Measurements from ENCODE around the gene ST6GALNAC2.

Gene ST6GALNAC2

DNA sequence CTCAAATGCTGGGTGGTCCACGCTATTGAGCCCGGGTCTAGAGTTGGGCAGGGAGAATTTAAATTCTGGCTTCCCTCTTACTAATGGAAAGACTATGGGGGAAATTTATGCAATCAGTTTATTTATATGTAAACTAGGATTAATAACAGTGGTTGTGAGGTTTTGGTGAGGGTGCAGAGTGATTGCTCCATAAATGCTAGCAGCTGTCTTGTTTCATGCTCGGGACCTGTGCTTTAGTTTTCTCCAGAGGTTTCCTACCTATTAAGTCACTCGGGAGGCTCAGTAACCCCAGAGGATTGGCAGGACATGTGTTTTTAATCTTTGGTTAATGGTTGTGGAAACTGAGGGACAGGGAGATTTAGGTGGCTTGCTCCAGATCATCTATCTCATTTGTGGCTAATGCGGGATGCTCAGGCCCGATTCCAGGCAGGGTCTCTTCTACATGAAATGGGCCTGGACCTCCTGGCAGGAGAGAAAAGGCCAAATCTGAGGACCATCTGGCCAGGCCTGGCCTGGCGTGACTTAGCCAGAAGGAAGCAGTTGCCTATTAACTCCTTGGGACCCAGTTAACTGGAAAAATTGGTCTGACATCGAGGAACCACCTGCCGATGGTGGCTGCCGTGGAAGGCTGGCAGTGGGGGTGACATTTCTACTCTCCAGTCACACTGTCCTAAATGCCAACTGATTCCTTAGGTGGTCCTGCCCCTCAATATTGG lies 43.8 kb downstream of the ST6GALNAC2 start:
- Histone ChIP-seq H3K9me3 (ENCODE audit: control insufficient read depth in 2 of 2, low read length in 2 of 2) (no peaks in the 10 kb centered on the region), H3K9ac (ENCODE audit: low read depth in 1 of 2, low read length in 2 of 2) (no peak overlapping the region), H3K27me3 (ENCODE audit: control insufficient read depth in 2 of 2, insufficient read depth in 2 of 2, low read length in 2 of 2) (peaks cover 16 to 40% of the 10 kb centered on the region in 2 donors), H3K4me3 (ENCODE audit: low read length in 2 of 2) (no peak overlapping the region), H3K27ac (ENCODE audit: low read depth in 2 of 2, low read length in 2 of 2) (peak overlapping the region in 1 of 2 donors; percentile 25), H3K36me3 (ENCODE audit: control insufficient read depth in 2 of 2, insufficient read depth in 2 of 2, low read length in 2 of 2) (no peaks in the 10 kb centered on the region), H3K4me1 (ENCODE audit: control insufficient read depth in 2 of 2, insufficient read depth in 2 of 2, low read length in 2 of 2) (peaks cover 15 to 20% of the 10 kb centered on the region in 2 donors)

DNA sequence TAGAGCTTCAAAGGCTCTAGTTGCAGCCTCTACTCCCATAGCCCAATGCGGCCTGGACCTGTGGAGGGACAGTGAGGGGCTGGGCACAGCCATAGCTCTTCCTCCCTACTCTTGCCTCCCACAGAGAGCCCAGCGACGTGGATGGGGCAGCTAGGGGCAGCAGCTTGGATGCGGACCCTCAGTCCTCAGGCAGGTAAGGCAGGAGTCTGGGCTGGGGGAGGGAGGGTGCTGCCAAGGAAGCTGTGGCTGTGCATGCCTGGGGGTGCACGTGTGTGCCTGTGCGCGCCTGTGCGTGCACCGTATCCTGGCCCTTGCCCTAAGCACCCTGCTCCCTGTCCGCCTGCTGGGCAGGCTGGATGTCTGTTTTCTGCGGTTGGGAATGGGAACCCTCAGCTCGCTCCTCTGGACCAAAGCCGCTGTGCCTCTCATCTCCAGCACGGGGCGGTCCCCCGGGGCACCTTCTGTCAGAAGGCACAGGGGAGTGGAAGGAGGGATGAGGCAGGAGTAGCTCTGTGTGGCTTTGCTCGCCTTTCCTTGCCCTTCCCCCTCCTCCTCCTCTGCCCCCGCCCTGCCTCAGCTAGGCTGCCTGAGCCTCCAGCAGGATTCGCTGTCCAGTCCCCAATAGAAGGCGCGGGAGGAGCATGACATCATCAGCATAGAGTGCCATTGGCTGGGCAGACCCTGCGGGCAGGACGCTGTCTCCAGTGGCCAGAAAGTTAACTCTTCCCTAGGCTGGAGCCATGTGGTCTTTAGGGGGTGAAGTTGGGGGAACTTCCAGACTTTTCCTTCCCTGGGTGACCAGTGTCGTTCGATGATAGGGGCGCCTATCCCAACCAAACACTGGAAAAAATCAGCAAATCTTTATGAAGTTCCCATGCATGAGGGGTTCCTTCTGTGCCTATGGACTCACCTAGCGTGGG lies 45.0 kb downstream of the ST6GALNAC2 start:
- H3K4me1 ChIP-seq (ENCODE audit: control insufficient read depth in 2 of 2, insufficient read depth in 2 of 2, low read length in 2 of 2) = peaks cover 9 to 13% of the 10 kb centered on the region in 2 donors
- no peaks in the 10 kb centered on the region for H3K9me3 ChIP-seq (ENCODE audit: control insufficient read depth in 2 of 2, low read length in 2 of 2)
- H3K36me3 ChIP-seq (ENCODE audit: control insufficient read depth in 2 of 2, insufficient read depth in 2 of 2, low read length in 2 of 2) = no peaks in the 10 kb centered on the region
- H3K4me3 ChIP-seq (ENCODE audit: low read length in 2 of 2) = peak overlapping the region; percentile 55 to 74
- peak overlapping the region in 1 of 2 donors; percentile 63 for H3K27ac ChIP-seq (ENCODE audit: low read depth in 2 of 2, low read length in 2 of 2)
- peaks cover 23 to 37% of the 10 kb centered on the region in 2 donors for H3K27me3 ChIP-seq (ENCODE audit: control insufficient read depth in 2 of 2, insufficient read depth in 2 of 2, low read length in 2 of 2)
- peak overlapping the region; percentile 63 to 66 for H3K9ac ChIP-seq (ENCODE audit: low read depth in 1 of 2, low read length in 2 of 2)

DNA sequence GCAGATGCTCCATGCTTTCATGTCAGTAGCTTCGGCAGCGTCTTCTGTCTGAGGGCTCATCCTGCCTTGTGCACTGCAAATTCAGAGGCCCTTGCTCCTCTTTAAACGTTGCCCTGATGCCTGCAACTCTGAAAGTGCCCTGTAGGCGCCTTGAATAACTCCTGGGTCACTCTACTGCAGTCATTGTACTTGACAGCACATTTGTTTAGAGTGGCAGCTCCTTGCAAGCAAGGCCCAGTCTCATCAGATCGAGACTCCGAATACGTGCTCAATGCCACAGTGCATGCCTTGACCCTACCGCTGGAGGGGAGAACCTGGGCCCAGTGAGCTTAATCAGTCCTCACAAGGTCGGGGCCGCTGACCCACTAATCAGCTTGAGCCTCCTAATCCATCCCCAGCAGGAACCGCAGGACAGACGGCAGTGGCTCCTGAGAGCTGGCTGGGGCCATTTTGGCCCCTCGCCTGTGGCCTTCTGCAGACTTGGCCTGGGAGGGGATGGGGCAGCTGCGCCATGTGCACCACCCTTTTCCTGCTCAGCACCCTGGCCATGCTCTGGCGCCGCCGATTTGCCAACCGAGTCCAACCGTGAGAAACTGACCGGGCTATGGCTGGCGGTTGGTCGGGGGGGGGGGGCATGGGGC lies 45.9 kb downstream of the ST6GALNAC2 start, which contains the start of gene PRCD:
TSS of gene PRCD (plus strand) at position 414 of the 641 bp plus-strand sequence. CDS start at position 512, 98 bp downstream.
- H3K27me3 ChIP-seq (ENCODE audit: control insufficient read depth in 2 of 2, insufficient read depth in 2 of 2, low read length in 2 of 2) = peaks cover 23 to 31% of the 10 kb centered on the region in 2 donors
- peaks cover 12 to 13% of the 10 kb centered on the region in 2 donors for H3K4me1 ChIP-seq (ENCODE audit: control insufficient read depth in 2 of 2, insufficient read depth in 2 of 2, low read length in 2 of 2)
- no peaks in the 10 kb centered on the region for H3K36me3 ChIP-seq (ENCODE audit: control insufficient read depth in 2 of 2, insufficient read depth in 2 of 2, low read length in 2 of 2)
- H3K9me3 ChIP-seq (ENCODE audit: control insufficient read depth in 2 of 2, low read length in 2 of 2) = no peaks in the 10 kb centered on the region
- peak within 1 kb of the TSS in 1 of 2 donors; percentile 63 for H3K27ac ChIP-seq (ENCODE audit: low read depth in 2 of 2, low read length in 2 of 2)
- H3K9ac ChIP-seq (ENCODE audit: low read depth in 1 of 2, low read length in 2 of 2) = peak within 1 kb of the TSS; percentile 63 to 66
- H3K4me3 ChIP-seq (ENCODE audit: low read length in 2 of 2) = peak within 1 kb of the TSS; percentile 55 to 74

DNA sequence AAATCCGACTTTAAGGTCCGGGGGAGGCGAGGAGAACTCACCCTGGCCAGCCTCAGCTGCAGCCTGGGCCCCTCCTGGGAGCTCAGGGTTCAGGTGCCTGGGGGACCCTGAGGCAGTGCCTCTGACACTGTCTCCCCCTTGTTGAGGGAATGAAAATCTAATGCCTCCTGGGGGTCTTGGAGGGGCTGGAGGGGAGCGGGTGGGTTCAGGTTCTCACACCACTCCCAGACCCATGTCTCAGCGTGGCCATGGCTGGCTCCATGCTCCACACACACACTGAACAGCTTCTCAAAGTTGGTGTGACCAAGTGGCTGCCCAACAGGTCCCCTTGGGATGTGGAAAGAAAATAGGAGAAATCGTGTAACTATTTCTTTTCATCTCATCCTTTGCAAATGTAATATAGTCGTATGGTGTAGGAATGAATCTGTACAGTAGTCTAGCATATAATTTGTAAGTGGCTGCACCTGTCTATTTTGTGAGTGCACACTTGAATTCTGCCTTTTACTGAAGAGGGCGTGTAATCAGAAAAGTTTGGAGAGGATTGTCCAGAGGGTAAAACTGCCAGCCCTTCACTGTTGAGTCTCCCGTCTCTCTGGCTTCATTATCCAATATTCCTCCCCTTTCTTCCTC lies 46.6 kb downstream of the ST6GALNAC2 start:
- H3K27ac ChIP-seq (ENCODE audit: low read depth in 2 of 2, low read length in 2 of 2) = peak overlapping the region in 1 of 2 donors; percentile 48

DNA sequence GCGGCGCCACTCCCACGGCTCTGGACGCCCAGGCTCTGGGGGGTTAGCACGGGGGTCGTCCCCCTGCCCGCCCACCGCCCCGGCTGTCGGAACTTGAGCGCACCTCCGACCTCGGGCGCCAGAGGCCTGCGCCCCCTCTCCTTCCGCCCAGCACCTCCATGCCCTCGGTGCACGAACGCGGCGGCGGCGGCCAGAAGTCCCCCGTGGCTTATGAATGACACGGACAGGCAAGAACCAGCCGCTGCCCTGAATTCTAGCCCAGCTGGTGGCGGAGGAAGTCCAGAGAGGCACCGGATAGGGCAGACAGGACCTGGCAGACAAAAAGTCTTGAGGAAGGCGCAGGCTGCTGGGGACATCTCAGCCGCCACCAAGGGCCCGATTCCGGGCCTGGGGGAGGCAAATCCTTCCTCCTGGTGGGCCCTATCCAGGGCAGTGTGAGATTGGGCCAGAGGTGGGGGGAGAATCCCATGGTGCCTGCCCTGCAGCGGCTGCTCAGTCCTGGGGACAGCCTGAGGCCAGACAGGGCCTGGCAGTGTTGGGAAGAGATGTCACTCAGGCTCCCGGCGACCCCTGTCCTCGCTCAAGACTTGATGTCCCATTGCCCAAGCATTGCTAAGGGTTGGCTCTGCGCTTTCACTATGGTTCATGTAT lies 47.3 kb downstream of the ST6GALNAC2 start:
- H3K9ac ChIP-seq (ENCODE audit: low read depth in 1 of 2, low read length in 2 of 2) = no peak overlapping the region
- no peaks in the 10 kb centered on the region for H3K36me3 ChIP-seq (ENCODE audit: control insufficient read depth in 2 of 2, insufficient read depth in 2 of 2, low read length in 2 of 2)
- peak overlapping the region; percentile 48 to 49 for H3K27ac ChIP-seq (ENCODE audit: low read depth in 2 of 2, low read length in 2 of 2)
- peaks cover 9 to 10% of the 10 kb centered on the region in 2 donors for H3K4me1 ChIP-seq (ENCODE audit: control insufficient read depth in 2 of 2, insufficient read depth in 2 of 2, low read length in 2 of 2)
- no peaks in the 10 kb centered on the region for H3K9me3 ChIP-seq (ENCODE audit: control insufficient read depth in 2 of 2, low read length in 2 of 2)
- peak overlapping the region in 1 of 2 donors; percentile 13 for H3K4me3 ChIP-seq (ENCODE audit: low read length in 2 of 2)
- peaks cover 20 to 21% of the 10 kb centered on the region in 2 donors for H3K27me3 ChIP-seq (ENCODE audit: control insufficient read depth in 2 of 2, insufficient read depth in 2 of 2, low read length in 2 of 2)

More for the DNA sequence above, 46.6 kb downstream of the ST6GALNAC2 start:
- H3K4me1 ChIP-seq (ENCODE audit: control insufficient read depth in 2 of 2, insufficient read depth in 2 of 2, low read length in 2 of 2) = peaks cover 9% of the 10 kb centered on the region in 2 donors
- H3K9me3 ChIP-seq (ENCODE audit: control insufficient read depth in 2 of 2, low read length in 2 of 2) = no peaks in the 10 kb centered on the region
- H3K4me3 ChIP-seq (ENCODE audit: low read length in 2 of 2) = no peak overlapping the region
- H3K36me3 ChIP-seq (ENCODE audit: control insufficient read depth in 2 of 2, insufficient read depth in 2 of 2, low read length in 2 of 2) = no peaks in the 10 kb centered on the region
- peaks cover 23 to 25% of the 10 kb centered on the region in 2 donors for H3K27me3 ChIP-seq (ENCODE audit: control insufficient read depth in 2 of 2, insufficient read depth in 2 of 2, low read length in 2 of 2)
- H3K9ac ChIP-seq (ENCODE audit: low read depth in 1 of 2, low read length in 2 of 2) = no peak overlapping the region

DNA sequence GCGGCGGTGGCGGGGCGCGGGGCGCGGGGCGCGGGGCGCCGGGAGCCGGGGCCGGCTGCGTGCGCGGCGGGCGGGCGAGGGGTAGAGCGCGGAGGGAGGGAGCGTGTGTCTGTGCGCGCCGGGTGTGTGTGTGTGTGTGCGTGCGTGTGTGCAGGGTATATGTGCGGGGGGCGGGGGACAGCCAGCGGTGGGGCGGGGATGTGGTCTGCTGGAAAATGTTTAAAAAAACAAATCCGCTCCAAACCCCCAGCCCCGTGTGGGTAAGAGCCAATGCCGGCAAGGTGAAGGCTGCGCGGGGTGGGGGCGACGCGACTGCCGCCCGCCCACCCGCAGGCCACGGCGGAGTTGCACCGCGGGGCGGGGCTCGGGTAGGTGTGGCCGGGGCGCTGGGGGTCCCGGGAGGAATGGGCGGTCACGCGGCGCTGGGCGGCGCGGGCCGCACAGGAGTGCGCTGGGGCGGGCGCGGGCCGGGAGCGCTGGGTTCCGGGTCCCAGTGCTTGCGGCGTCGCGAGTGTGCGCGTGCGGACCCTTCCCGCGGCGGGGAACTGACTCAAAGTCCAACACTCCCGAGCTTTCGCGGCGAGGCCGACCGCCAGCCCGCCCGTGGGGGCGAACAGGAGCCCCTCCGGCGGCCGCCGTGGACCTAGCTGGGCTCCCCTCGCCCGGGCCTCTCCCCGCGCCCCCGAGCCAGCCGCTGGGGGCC lies 47.9 kb downstream of the ST6GALNAC2 start, which contains the start of gene CYGB:
TSS of gene CYGB (minus strand) at position 132 of the 703 bp plus-strand sequence. CDS start 167 bp downstream, outside the sequence.
- peak within 1 kb of the TSS; percentile 40 to 52 for H3K4me3 ChIP-seq (ENCODE audit: low read length in 2 of 2)
- H3K9me3 ChIP-seq (ENCODE audit: control insufficient read depth in 2 of 2, low read length in 2 of 2) = no peaks in the 10 kb centered on the region
- H3K4me1 ChIP-seq (ENCODE audit: control insufficient read depth in 2 of 2, insufficient read depth in 2 of 2, low read length in 2 of 2) = peaks cover 14 to 16% of the 10 kb centered on the region in 2 donors
- peak within 1 kb of the TSS; percentile 47 to 64 for H3K9ac ChIP-seq (ENCODE audit: low read depth in 1 of 2, low read length in 2 of 2)
- peaks cover 20 to 21% of the 10 kb centered on the region in 2 donors for H3K27me3 ChIP-seq (ENCODE audit: control insufficient read depth in 2 of 2, insufficient read depth in 2 of 2, low read length in 2 of 2)
- H3K36me3 ChIP-seq (ENCODE audit: control insufficient read depth in 2 of 2, insufficient read depth in 2 of 2, low read length in 2 of 2) = no peaks in the 10 kb centered on the region
- H3K27ac ChIP-seq (ENCODE audit: low read depth in 2 of 2, low read length in 2 of 2) = peak within 1 kb of the TSS; percentile 48 to 49

DNA sequence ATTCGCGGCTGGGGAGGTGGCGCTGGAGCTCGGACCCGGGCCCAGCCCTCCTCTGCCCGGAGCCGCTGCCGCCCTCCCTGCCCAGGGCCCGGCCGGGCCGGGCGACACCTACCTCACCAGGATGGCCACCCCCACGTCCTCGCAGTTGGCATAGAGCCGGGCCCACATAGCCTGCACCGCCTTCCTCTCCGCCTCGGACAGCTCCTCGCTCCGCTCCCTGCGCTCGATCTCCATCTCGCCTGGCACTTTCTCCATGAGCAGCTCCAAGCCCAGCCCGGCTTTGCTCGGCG lies 48.4 kb downstream of the ST6GALNAC2 start:
- no peaks in the 10 kb centered on the region for H3K9me3 ChIP-seq (ENCODE audit: control insufficient read depth in 2 of 2, low read length in 2 of 2)
- H3K36me3 ChIP-seq (ENCODE audit: control insufficient read depth in 2 of 2, insufficient read depth in 2 of 2, low read length in 2 of 2) = no peaks in the 10 kb centered on the region
- H3K27me3 ChIP-seq (ENCODE audit: control insufficient read depth in 2 of 2, insufficient read depth in 2 of 2, low read length in 2 of 2) = peaks cover 20 to 21% of the 10 kb centered on the region in 2 donors
- H3K9ac ChIP-seq (ENCODE audit: low read depth in 1 of 2, low read length in 2 of 2) = peak overlapping the region in 1 of 2 donors; percentile 64
- peaks cover 14 to 17% of the 10 kb centered on the region in 2 donors for H3K4me1 ChIP-seq (ENCODE audit: control insufficient read depth in 2 of 2, insufficient read depth in 2 of 2, low read length in 2 of 2)
- peak overlapping the region; percentile 33 to 52 for H3K4me3 ChIP-seq (ENCODE audit: low read length in 2 of 2)
- H3K27ac ChIP-seq (ENCODE audit: low read depth in 2 of 2, low read length in 2 of 2) = peak overlapping the region; percentile 46 to 48

DNA sequence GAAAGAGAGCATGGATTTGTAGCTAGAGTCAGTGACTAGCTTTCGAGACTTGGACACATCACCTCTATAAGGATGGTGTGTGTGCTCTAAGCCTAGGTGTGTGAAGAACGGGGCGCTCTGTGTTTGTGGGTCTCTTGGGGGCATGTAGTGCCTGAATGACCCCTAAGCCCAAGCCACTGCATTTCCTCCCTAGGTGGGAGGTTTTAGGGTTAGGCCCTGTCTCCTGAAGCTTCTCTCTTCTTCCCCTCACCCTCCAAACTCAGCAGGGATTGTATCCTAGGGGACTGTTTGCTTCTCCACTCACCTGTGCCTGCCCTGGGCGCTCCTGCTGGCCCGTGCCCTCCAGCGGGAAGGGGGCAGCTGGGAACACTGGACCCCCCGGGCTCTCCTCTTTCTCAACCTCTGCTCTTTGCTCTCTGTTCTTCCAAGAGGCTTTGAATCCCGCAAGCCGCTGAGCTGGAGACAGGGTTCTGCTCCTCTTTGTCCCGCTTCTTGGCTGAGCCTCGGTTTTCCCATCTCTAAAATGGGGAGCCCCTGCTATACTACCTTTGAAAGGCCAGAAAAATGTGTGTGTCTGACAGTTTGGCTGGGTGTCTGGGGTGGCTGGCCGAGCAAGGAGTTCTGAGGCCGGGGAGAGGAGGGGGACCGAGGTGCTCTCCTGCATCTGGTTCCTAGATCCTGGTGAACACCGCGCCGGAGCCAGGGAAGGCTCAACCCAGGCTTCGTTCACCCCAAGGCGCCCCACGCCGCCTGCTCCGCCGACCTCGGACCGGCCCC lies 49.0 kb downstream of the ST6GALNAC2 start:
- peaks cover 20 to 21% of the 10 kb centered on the region in 2 donors for H3K27me3 ChIP-seq (ENCODE audit: control insufficient read depth in 2 of 2, insufficient read depth in 2 of 2, low read length in 2 of 2)
- no peaks in the 10 kb centered on the region for H3K36me3 ChIP-seq (ENCODE audit: control insufficient read depth in 2 of 2, insufficient read depth in 2 of 2, low read length in 2 of 2)
- peak overlapping the region; percentile 47 to 64 for H3K9ac ChIP-seq (ENCODE audit: low read depth in 1 of 2, low read length in 2 of 2)
- H3K27ac ChIP-seq (ENCODE audit: low read depth in 2 of 2, low read length in 2 of 2) = peak overlapping the region; percentile 46 to 48
- H3K4me3 ChIP-seq (ENCODE audit: low read length in 2 of 2) = peak overlapping the region; percentile 40 to 52
- H3K4me1 ChIP-seq (ENCODE audit: control insufficient read depth in 2 of 2, insufficient read depth in 2 of 2, low read length in 2 of 2) = peaks cover 14 to 17% of the 10 kb centered on the region in 2 donors
- H3K9me3 ChIP-seq (ENCODE audit: control insufficient read depth in 2 of 2, low read length in 2 of 2) = no peaks in the 10 kb centered on the region
